HG03196 (cell line): ENCODE results near the gene ERC1.
"Not testable (repeated sequence)": the region's sequence is repeated elsewhere in the genome, so short reads cannot be mapped to it uniquely, and the experiment has no call there.

Experiments
- ATAC-seq: cut with Tn5 transposase; IDR thresholded peaks from one replicate; pipeline ENCODE4 v1.9.1; 2021; ENCODE audit not compliant: unreplicated experiment

Gene ERC1

GRCh38 chr12:1069846-1070245, 78.8 kb downstream of the ERC1 start:
- no peak for ATAC-seq

DNA sequence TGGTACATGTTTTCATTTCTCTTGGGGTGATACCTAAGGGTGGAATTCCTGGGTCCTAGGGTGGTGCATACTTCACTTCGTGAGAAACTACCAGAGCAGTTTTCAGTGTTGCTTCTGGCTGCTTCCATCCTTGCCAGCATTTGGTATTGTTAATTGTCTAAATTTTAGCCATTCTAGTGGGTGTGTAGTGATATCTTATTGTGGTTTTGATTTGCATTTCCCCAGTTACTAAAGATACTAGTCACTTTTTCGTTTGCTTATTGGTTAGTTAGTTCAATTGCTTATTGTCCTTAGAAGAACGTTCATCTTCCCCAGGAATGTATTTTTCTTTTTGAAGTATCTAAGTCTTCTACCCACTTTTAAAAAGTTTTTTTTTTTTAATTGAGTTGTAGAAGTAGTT, 80.2 kb downstream of the ERC1 start:
- ATAC-seq = no peak

DNA sequence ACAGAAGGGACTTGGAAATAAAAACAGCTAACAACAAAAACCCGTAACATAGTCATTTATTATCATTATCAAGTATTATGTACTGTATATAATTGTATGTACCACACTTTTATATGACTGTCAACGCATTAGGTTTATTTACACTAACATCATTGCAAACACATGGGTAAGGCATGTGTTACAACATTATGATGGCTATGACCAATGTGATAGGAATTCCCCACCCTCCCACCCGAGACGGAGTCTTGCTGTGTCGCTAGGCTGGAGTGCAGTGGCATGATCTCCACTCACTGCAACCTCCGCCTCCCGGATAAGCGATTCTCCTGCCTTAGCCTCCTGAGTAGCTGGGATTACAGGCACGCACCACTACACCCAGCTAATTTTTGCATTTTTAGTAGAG, 82.6 kb downstream of the ERC1 start:
- ATAC-seq = no peak

- no peak for ATAC-seq
Observed at GRCh38 chr12:1077036-1077803, 86.2 kb downstream of the ERC1 start.

DNA sequence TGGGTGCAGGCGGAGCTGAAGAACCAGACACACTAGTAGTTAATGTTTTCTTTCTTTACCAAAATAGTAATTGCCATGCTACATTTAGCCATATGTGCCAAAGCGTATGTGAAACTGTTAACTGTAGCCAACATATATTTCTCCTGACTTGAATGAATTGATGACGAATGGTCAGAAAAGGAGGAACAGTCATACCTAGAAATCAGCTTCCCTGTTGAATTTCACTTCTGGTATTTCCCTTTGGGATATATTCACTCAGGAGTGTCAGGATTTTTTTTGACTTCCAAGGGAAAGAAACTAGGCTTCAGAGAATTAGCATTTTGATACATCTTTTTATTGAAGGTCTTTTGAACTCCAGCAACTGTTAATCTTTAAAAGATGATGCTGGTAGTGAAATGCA, 87.0 kb downstream of the ERC1 start:
- no peak for ATAC-seq

- ATAC-seq = no peak
Observed at GRCh38 chr12:1080520-1081223, 89.6 kb downstream of the ERC1 start.

- ATAC-seq = no peak
Observed at GRCh38 chr12:1083151-1083888, 92.3 kb downstream of the ERC1 start.

DNA sequence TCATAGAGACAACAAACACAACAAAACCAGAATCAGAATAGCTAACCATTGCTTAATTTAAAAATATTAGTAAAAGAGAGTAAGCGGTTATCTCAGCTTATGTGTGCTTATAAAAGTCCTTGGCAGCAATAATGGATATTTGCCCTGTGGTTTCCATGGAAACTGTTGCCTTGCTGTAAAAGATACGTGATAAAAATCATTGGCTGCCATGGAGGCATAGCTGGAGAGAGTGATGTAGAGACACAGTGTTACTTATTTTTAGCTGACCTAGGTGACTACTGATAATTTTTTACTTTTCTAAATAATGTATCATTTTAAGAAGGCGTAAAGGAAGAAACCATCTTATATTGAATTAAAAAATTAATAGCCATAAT, 92.9 kb downstream of the ERC1 start:
- no peak for ATAC-seq

DNA sequence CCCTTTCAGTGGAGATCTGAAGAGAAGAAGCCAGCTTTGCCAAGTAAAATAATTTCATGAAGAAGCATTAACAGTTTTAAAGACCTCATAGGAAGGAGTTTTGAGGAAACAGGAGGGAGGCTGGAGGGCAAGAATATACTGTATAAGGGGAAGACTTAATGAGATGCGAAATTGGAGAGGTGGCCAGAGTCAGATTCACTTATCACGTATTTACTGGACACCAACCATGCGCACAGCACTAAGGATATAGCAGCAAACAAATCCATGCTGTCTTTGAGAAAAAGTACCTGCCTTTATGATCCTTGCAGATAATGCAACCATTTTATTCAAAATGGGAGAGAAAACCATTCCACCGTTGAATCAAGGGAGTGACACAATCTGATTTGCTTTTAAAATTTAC, 100.3 kb downstream of the ERC1 start:
- ATAC-seq = no peak

DNA sequence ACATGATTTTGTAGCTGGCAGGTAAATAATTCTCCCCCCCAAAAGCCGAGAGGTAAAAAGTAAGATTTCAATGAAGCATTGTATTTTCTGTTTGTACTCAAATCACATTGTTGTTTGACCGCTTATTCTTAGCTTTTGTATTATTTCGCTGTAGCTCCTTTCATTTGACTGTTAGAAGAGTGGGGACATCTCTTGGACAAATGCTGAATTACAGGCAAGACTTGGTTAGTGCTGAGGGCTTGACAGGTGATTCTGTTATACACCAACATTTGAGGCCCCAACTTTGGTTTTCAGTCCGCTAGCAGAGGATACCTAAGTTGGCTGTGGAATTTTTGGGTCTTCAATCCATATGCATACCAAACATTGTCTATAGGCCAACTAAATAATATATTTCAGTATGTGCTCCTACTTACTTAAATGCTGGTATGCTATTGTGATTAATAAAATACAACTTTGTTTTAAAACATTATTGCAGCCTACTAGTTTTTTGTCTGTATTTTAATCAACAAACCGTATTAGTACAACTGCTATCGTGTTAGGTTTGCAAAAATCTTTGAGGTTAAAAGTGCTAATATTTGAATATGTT, 102.2 kb downstream of the ERC1 start:
- no peak for ATAC-seq

GRCh38 chr12:1094714-1095113, 103.7 kb downstream of the ERC1 start:
- ATAC-seq = no peak

DNA sequence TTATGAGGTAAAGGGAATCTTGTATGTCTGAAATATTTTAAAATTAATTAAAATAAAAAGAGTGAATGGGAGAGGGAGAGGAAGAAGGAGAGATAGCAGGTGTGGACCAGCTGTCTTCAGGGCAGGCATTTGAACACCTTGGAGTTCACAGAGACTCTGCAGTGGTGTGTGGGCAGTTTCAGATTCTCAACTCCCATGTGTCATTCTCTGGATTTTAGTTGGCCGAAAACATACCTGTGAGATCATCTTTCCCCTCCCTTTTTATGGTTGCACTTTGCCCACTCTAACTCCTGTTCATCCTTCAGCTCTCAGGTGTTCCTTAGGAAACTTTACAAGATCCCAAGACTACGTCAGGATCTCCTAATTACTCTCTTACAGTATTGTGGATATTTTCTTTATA, 108.1 kb downstream of the ERC1 start:
- ATAC-seq = no peak

DNA sequence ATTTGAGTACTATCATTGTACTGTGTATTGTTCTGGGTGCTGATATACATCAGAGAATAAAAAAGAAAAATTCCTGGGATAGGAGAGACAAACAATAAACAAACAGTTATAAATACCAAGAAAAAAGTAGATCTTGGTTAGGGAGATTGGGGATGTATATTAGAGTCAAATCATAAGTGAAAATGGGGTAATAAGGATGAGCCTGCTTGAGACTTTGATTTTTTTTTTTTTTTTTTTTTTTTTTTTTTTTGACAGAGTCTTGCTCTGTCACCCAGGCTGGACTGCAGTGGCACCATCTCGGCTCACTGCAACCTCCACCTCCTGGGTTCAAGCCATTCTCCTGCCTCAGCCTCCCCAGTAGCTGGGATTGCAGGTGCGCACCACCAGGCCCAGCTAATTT, 108.6 kb downstream of the ERC1 start:
- not testable (repeated sequence) for ATAC-seq

DNA sequence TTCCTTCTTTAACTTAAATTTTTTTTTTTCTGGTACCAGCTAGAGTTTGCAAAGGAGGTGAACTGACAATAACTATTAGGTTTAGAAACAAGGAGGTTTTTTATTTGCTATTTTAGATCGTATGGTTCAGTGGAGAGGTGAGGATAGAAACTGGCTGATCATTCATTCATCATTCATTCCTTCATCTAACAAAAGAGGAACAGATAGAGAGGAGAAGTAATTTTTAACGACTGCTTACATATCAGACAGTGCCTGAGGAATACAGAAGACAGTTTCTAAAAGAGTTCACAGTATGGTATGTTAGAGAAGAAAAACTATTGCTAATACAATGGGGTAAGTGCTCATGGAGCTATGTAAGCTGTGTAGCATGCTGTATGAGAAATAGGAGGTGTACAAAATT, 111.1 kb downstream of the ERC1 start:
- no peak for ATAC-seq

DNA sequence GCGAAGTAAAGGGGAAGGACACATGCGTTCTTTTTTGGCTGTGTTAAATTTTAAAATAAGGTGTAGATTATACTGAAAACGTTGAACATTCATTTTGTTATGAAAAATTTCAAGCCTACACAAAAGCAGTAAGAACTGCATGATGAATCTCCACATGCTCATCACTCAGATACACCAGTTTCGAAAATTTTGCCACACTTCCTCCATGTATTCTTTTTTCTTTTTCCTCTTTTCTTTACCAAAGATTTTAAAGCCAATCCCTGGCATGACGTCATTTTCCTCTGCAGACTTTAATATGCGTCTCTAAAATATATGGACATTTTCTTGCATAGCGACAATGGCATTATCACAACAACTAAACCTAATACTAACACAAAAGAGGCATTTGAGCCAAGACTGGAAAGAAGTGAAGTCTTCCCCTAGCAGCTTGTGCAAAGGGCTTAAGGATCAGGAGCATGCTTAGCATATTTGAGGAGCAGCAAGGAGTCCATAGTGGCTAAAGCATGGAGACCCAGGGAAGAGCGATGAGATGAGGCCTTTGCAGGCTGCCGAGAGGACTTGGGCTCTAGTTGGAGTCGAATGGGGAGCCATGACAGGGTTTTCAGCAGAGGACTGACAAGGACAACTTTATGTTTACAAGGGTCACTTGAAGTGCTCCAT, 111.9 kb downstream of the ERC1 start:
- ATAC-seq = no peak

DNA sequence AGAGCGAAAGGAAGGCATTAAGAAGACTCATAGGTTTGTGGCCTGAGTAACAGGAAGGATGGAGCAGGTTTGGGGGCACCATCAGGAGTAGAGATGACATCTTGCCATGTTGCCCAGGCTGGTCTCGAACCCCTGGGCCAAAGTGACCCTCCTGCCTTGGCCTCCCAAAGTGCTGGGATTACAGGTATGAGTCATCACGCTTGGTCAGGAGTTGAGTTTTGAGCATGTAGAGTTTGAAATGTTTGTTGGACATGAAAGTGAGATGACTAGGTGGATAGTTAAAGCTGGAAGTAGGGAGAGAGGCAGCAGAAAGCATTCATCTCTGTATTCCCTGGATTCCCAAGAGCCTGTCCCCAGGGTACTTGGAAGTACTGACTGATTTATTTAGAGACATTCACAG, 112.6 kb downstream of the ERC1 start:
- no peak for ATAC-seq

GRCh38 chr12:1104088-1104800, 113.2 kb downstream of the ERC1 start:
- ATAC-seq = no peak

GRCh38 chr12:1107669-1108068, 116.6 kb downstream of the ERC1 start:
- no peak for ATAC-seq

- ATAC-seq = peak; percentile 88
Observed at GRCh38 chr12:1108276-1108675, 117.3 kb downstream of the ERC1 start.

- ATAC-seq = no peak
Observed at GRCh38 chr12:1115484-1116231, 124.6 kb downstream of the ERC1 start.
